GM13977 (cell line): ENCODE measurements around the gene PDE4D.

Experiments
- DNase-seq: peaks from one replicate; pipeline ENCODE4 v3.0.0; 2012; ENCODE audit warnings: low spot score
- CTCF ChIP-seq: IDR thresholded peaks from 2 replicates; pipeline ENCODE4 v1.5.1; 2012; ENCODE audit warnings: mild to moderate bottlenecking, control low read depth; ENCODE audit not compliant: insufficient read depth; ENCODE audit errors: extremely low read depth, missing control alignments
- in situ Hi-C: fragments of 300-500 bp; cut with MboI; formaldehyde crosslinking; loops from one replicate; pipeline ENCODE4 v1.12.0; 2022; ENCODE audit warnings: low sequenced_read_pairs, low pct_unique_long_range_greater_than_20kb, mixed read lengths, inconsistent platforms; ENCODE audit not compliant: unreplicated experiment

PDE4D gene

GRCh38 chr5:59296317-59297264 lies 596.9 kb downstream of the PDE4D start:
- in situ Hi-C loops = no loop called here
- DNase-seq = no peak
- no peak for TF ChIP-seq CTCF

- DNase-seq = no peak
- in situ Hi-C loops = no loop called here
- no peak for TF ChIP-seq CTCF
These were observed 599.8 kb downstream of the PDE4D start for GRCh38 chr5:59293700-59294099.

GRCh38 chr5:59291941-59292340 lies 601.6 kb downstream of the PDE4D start:
- DNase-seq = no peak
- TF ChIP-seq CTCF = no peak

GRCh38 chr5:59287884-59288283 lies 605.6 kb downstream of the PDE4D start:
- no peak for DNase-seq

More at GRCh38 chr5:59291941-59292340, 601.6 kb downstream of the PDE4D start:
- in situ Hi-C loops = no loop called here

GRCh38 chr5:59287361-59287760 lies 606.2 kb downstream of the PDE4D start:
- no peak for DNase-seq
- in situ Hi-C loops = no loop called here
- no peak for TF ChIP-seq CTCF

More at GRCh38 chr5:59287884-59288283, 605.6 kb downstream of the PDE4D start:
- no peak for TF ChIP-seq CTCF
- in situ Hi-C loops = no loop called here

GRCh38 chr5:59286510-59286909 lies 607.0 kb downstream of the PDE4D start:
- in situ Hi-C loops = no loop called here

More at GRCh38 chr5:59286510-59286909, 607.0 kb downstream of the PDE4D start:
- no peak for DNase-seq
- no peak for TF ChIP-seq CTCF
